Activated CD8-positive, alpha-beta T cell treated with anti-CD3 and anti-CD28 coated beads, Interleukin-2, amount 10 ng/mL, durations not matched to agents 7 days and 5 days (primary cell): ENCODE results near the gene CDK2AP2. TPM values are rescaled to one million over a fixed set of nuclear protein-coding genes. Genes with fewer than 3 reads are reported as not detected.
"Not testable (repeated sequence)": the region's sequence is repeated elsewhere in the genome, so short reads cannot be mapped to it uniquely, and the experiment has no call there.

Experiments
- ATAC-seq: fragments of 150-1000 bp; cut with Tn5 transposase; one replicate; pipeline ENCODE4 v1.10.0; 2021; ENCODE audit warnings: moderate library complexity
- CTCF ChIA-PET: fragments of 350-600 bp; sonication (Branson Sonifier 250); formaldehyde crosslinking; loops from one replicate; lab custom pipeline; 2021; ENCODE audit warnings: antibody characterized with exemption; lab: Charles Lee
- POLR2A ChIA-PET: fragments of 350-600 bp; sonication (Branson Sonifier 250); formaldehyde crosslinking; loops from one replicate; lab custom pipeline; 2021; ENCODE audit warnings: antibody characterized with exemption; lab: Charles Lee
- DNase-seq: peaks from one replicate; pipeline ENCODE4 v3.0.0-alpha.2; 2020
- H3K27ac Mint-ChIP-seq: one replicate; pipeline ENCODE4 v1.8.0; 2021; ENCODE audit warnings: mild to moderate bottlenecking, mixed read lengths
- H3K27me3 Mint-ChIP-seq: one replicate; pipeline ENCODE4 v1.8.0; 2021; ENCODE audit warnings: low read depth, mixed read lengths
- H3K36me3 Mint-ChIP-seq: one replicate; pipeline ENCODE4 v1.8.0; 2021; ENCODE audit warnings: low read depth, mixed read lengths
- H3K4me1 Mint-ChIP-seq: one replicate; pipeline ENCODE4 v1.8.0; 2021; ENCODE audit warnings: low read depth, mixed read lengths
- H3K4me3 Mint-ChIP-seq: one replicate; pipeline ENCODE4 v1.8.0; 2021; ENCODE audit warnings: mild to moderate bottlenecking, mixed read lengths
- H3K9me3 Mint-ChIP-seq: one replicate; pipeline ENCODE4 v1.8.0; 2022; ENCODE audit warnings: mixed read lengths; ENCODE audit not compliant: insufficient read depth
- total RNA-seq, 2 experiments: library from RNA; stranded (reverse); gene quantifications; one replicate each; pipeline ENCODE4 v1.2.3, GENCODE V29; 2021

The CDK2AP2 gene
- total RNA-seq, 2 experiments from 2014 or later, result 168 to 175 TPM

GRCh38 chr11:67483831-67484665 is 23.9 kb downstream of the CDK2AP2 start:
- no peaks in the 10 kb centered on the region for H3K9me3 Mint-ChIP-seq
- peaks cover 51% of the 10 kb centered on the region for H3K36me3 Mint-ChIP-seq
- H3K27me3 Mint-ChIP-seq, result peaks cover 5% of the 10 kb centered on the region
- DNase-seq, result peak; percentile 69
- ChIA-PET CTCF (interaction anchor here (0.6 to 2.9 kb wide), 5 partner anchors 15 to 133 kb away, joined by 3 to 9 read pairs (median 3); partner anchors contain the start of genes PITPNM1 and TMEM134), POLR2A (interaction anchor here (0.6 to 5.0 kb wide), 17 partner anchors 9 to 244 kb away, joined by 3 to 84 read pairs (median 5); partner anchors contain the start of genes CDK2AP2, GPR152, PITPNM1 and PPP1CA)
- peak; percentile 28 for ATAC-seq
- H3K4me3 Mint-ChIP-seq, result peak overlapping the region; percentile 93
- H3K27ac Mint-ChIP-seq, result peak overlapping the region; percentile 99
- H3K4me1 Mint-ChIP-seq, result peaks cover 59% of the 10 kb centered on the region

- H3K27ac Mint-ChIP-seq, result peak within 1 kb of the TSS; percentile 99
- no peaks in the 10 kb centered on the region for H3K9me3 Mint-ChIP-seq
- ChIA-PET CTCF (interaction anchor here (0.7 to 2.9 kb wide), 8 partner anchors 14 to 132 kb away, joined by 3 to 9 read pairs (median 4); partner anchors contain the start of genes PITPNM1, PPP1CA, PTPRCAP and TMEM134), POLR2A (interaction anchor here (0.5 to 5.0 kb wide), 15 partner anchors 8 to 244 kb away, joined by 3 to 84 read pairs (median 3); partner anchors contain the start of genes GPR152, PITPNM1, PPP1CA and PTPRCAP)
- H3K27me3 Mint-ChIP-seq, result peaks cover 5% of the 10 kb centered on the region
- ATAC-seq, result peak; percentile 87
- DNase-seq, result peak; percentile 99
- peak within 1 kb of the TSS; percentile 93 for H3K4me3 Mint-ChIP-seq
- peaks cover 43% of the 10 kb centered on the region for H3K36me3 Mint-ChIP-seq
- peaks cover 53% of the 10 kb centered on the region for H3K4me1 Mint-ChIP-seq
Observed at GRCh38 chr11:67482827-67483798, 24.8 kb downstream of the CDK2AP2 start, which contains the start of gene AIP. Gene AIP (plus strand): TSS chr11:67483026. CDS start chr11:67483159, 133 bp downstream.

- DNase-seq, result no peak
- POLR2A ChIA-PET, result interaction anchor here (0.5 to 5.0 kb wide), 12 partner anchors 7 to 243 kb away, joined by 3 to 84 read pairs (median 4); partner anchors contain the start of genes PITPNM1, PPP1CA, PTPRCAP and TBC1D10C
- H3K27me3 Mint-ChIP-seq, result peaks cover 5% of the 10 kb centered on the region
- CTCF ChIA-PET, result interaction anchor here (0.7 to 2.9 kb wide), 7 partner anchors 23 to 131 kb away, joined by 3 to 9 read pairs (median 4); partner anchors contain the start of genes PITPNM1, PPP1CA and PTPRCAP
- peak overlapping the region; percentile 99 for H3K27ac Mint-ChIP-seq
- H3K36me3 Mint-ChIP-seq, result peaks cover 35% of the 10 kb centered on the region
- peak overlapping the region; percentile 93 for H3K4me3 Mint-ChIP-seq
- peaks cover 46% of the 10 kb centered on the region for H3K4me1 Mint-ChIP-seq
- H3K9me3 Mint-ChIP-seq, result no peaks in the 10 kb centered on the region
- ATAC-seq, result peak; percentile 6
Observed at GRCh38 chr11:67482275-67482826, 25.6 kb downstream of the CDK2AP2 start.

- POLR2A ChIA-PET, H3K4me3 Mint-ChIP-seq, H3K36me3 Mint-ChIP-seq, H3K4me1 Mint-ChIP-seq, H3K9me3 Mint-ChIP-seq, ATAC-seq, H3K27ac Mint-ChIP-seq, CTCF ChIA-PET, DNase-seq, H3K27me3 Mint-ChIP-seq: not testable (repeated sequence)
Observed at GRCh38 chr11:67477344-67478050, 30.5 kb downstream of the CDK2AP2 start.

- DNase-seq, H3K27me3 Mint-ChIP-seq, H3K27ac Mint-ChIP-seq, H3K4me1 Mint-ChIP-seq, ATAC-seq, H3K4me3 Mint-ChIP-seq, H3K9me3 Mint-ChIP-seq, H3K36me3 Mint-ChIP-seq: not testable (repeated sequence)
- POLR2A ChIA-PET, result interaction anchor here (0.9 kb wide), 1 partner anchor 40 kb away, joined by 3 read pairs; no protein-coding TSS in a partner anchor
- CTCF ChIA-PET, result interaction anchor here (0.8 to 1.4 kb wide), 3 partner anchors 11 to 56 kb away, joined by 3 to 5 read pairs (median 3); partner anchors contain the start of gene RPS6KB2
Observed at GRCh38 chr11:67476692-67477091, 31.3 kb downstream of the CDK2AP2 start.

- Mint-ChIP-seq H3K4me1 (peaks cover 11% of the 10 kb centered on the region), H3K36me3 (no peaks in the 10 kb centered on the region), H3K9me3 (no peaks in the 10 kb centered on the region), H3K27ac (no peak overlapping the region), H3K4me3 (no peak overlapping the region), H3K27me3 (peaks cover 3% of the 10 kb centered on the region)
- ATAC-seq (no peak), DNase-seq (no peak)
- CTCF ChIA-PET, result no interaction called here
- POLR2A ChIA-PET, result interaction anchor here (0.9 to 8.7 kb wide), 2 partner anchors 8 to 12 kb away, joined by 3 to 70 read pairs; partner anchors contain the start of gene AIP
Observed at GRCh38 chr11:67472882-67473281, 35.1 kb downstream of the CDK2AP2 start.

- no peak overlapping the region for H3K27ac Mint-ChIP-seq
- peaks cover 29% of the 10 kb centered on the region for H3K4me1 Mint-ChIP-seq
- ATAC-seq (no peak), DNase-seq (no peak)
- ChIA-PET CTCF (interaction anchor here (0.9 to 3.2 kb wide), 3 partner anchors 11 to 64 kb away, joined by 3 to 21 read pairs (median 6); partner anchors contain the start of gene PTPRCAP), POLR2A (interaction anchor here (0.8 to 8.7 kb wide), 4 partner anchors 14 to 63 kb away, joined by 4 to 103 read pairs (median 37); partner anchors contain the start of genes AIP and PTPRCAP)
- no peaks in the 10 kb centered on the region for H3K27me3 Mint-ChIP-seq
- no peaks in the 10 kb centered on the region for H3K9me3 Mint-ChIP-seq
- peaks cover under 1% of the 10 kb centered on the region for H3K36me3 Mint-ChIP-seq
- no peak overlapping the region for H3K4me3 Mint-ChIP-seq
Observed at GRCh38 chr11:67470337-67471002, 37.5 kb downstream of the CDK2AP2 start.

GRCh38 chr11:67469508-67469811 is 38.5 kb downstream of the CDK2AP2 start:
- H3K9me3 Mint-ChIP-seq, result no peaks in the 10 kb centered on the region
- POLR2A ChIA-PET, result interaction anchor here (0.7 to 8.7 kb wide), 6 partner anchors 15 to 60 kb away, joined by 3 to 103 read pairs (median 6); partner anchors contain the start of genes AIP and PTPRCAP
- DNase-seq (no peak), ATAC-seq (no peak)
- CTCF ChIA-PET, result interaction anchor here (0.6 to 3.2 kb wide), 6 partner anchors 9 to 65 kb away, joined by 3 to 21 read pairs (median 3); partner anchors contain the start of gene PTPRCAP
- H3K27me3 Mint-ChIP-seq, result no peaks in the 10 kb centered on the region
- H3K27ac Mint-ChIP-seq, result peak overlapping the region; percentile 82
- peaks cover 4% of the 10 kb centered on the region for H3K36me3 Mint-ChIP-seq
- H3K4me1 Mint-ChIP-seq, result peaks cover 33% of the 10 kb centered on the region
- H3K4me3 Mint-ChIP-seq, result peak overlapping the region; percentile 77

GRCh38 chr11:67468759-67469507 is 39.0 kb downstream of the CDK2AP2 start, which contains the start of gene TMEM134:
Gene TMEM134 (minus strand): TSS chr11:67469251. CDS start chr11:67469192, 59 bp downstream.
- ChIA-PET POLR2A (interaction anchor here (0.6 to 8.7 kb wide), 8 partner anchors 10 to 146 kb away, joined by 3 to 103 read pairs (median 6); partner anchors contain the start of genes AIP and PTPRCAP), CTCF (interaction anchor here (0.6 to 3.2 kb wide), 13 partner anchors 10 to 116 kb away, joined by 3 to 21 read pairs (median 4); partner anchors contain the start of genes GPR152, POLD4, PPP1CA and PTPRCAP)
- Mint-ChIP-seq H3K27ac (peak within 1 kb of the TSS; percentile 83), H3K27me3 (no peaks in the 10 kb centered on the region), H3K9me3 (no peaks in the 10 kb centered on the region), H3K4me1 (peaks cover 38% of the 10 kb centered on the region), H3K36me3 (peaks cover 4% of the 10 kb centered on the region), H3K4me3 (peak within 1 kb of the TSS; percentile 87)
- DNase-seq, result peak; percentile 92
- peak; percentile 79 for ATAC-seq
